H9 (cell line): ENCODE data around the gene TFAP2E. TPM values are rescaled to one million over a fixed set of nuclear protein-coding genes. Genes with fewer than 3 reads are reported as not detected.
A peak's percentile ranks its signal among the peaks of the same experiment; 100 is the strongest.

ENCODE experiments used
- DNase-seq: peaks from one replicate; pipeline ENCODE4 v3.0.0-alpha.2; 2017
- H2AFZ ChIP-seq: one replicate; pipeline ENCODE4 v1.6.1; 2013; ENCODE audit warnings: mild to moderate bottlenecking, low read length, control low read depth, moderate library complexity
- H2AK5ac ChIP-seq: 2 replicates; pipeline ENCODE4 v1.6.1; 2013; ENCODE audit warnings: low read length, control low read depth, mixed read lengths; ENCODE audit not compliant: insufficient read length
- H2BK120ac ChIP-seq: one replicate; pipeline ENCODE4 v1.6.1; 2013; ENCODE audit warnings: low read depth, mild to moderate bottlenecking, low read length, control low read depth, inconsistent platforms; ENCODE audit not compliant: poor library complexity, severe bottlenecking
- H2BK12ac ChIP-seq: 2 replicates; pipeline ENCODE4 v1.6.1; 2013; ENCODE audit warnings: low read length, control low read depth, mixed read lengths, low read depth; ENCODE audit not compliant: insufficient read length
- H2BK15ac ChIP-seq: 2 replicates; pipeline ENCODE4 v1.6.1; 2013; ENCODE audit warnings: low read depth, low read length, control low read depth
- H2BK20ac ChIP-seq: one replicate; pipeline ENCODE4 v1.6.1; 2013; ENCODE audit warnings: low read depth, mild to moderate bottlenecking, low read length, control low read depth, inconsistent platforms; ENCODE audit not compliant: poor library complexity, severe bottlenecking
- H2BK5ac ChIP-seq: 2 replicates; pipeline ENCODE4 v1.6.1; 2013; ENCODE audit warnings: low read length, control low read depth, mixed read lengths; ENCODE audit not compliant: insufficient read length
- H3K14ac ChIP-seq: 2 replicates; pipeline ENCODE4 v1.6.1; 2013; ENCODE audit warnings: low read length, control low read depth; ENCODE audit not compliant: insufficient read depth
- H3K18ac ChIP-seq: 2 replicates; pipeline ENCODE4 v1.6.1; 2013; ENCODE audit warnings: low read depth, mild to moderate bottlenecking, mixed read lengths, low read length, control low read depth; ENCODE audit not compliant: insufficient read length
- H3K23ac ChIP-seq: 2 replicates; pipeline ENCODE4 v1.6.1; 2013; ENCODE audit warnings: low read length, control low read depth, mixed read lengths, low read depth; ENCODE audit not compliant: insufficient read length
- H3K23me2 ChIP-seq: 2 replicates; pipeline ENCODE4 v1.6.1; 2013; ENCODE audit warnings: low read depth, mild to moderate bottlenecking, mixed read lengths, low read length, control low read depth; ENCODE audit not compliant: insufficient read length, poor library complexity, severe bottlenecking
- H3K27ac ChIP-seq: 2 replicates; pipeline ENCODE4 v1.5.1; 2013; ENCODE audit warnings: low read length, control low read depth, mixed read lengths, low read depth; ENCODE audit not compliant: insufficient read length
- H3K27me3 ChIP-seq: 2 replicates; pipeline ENCODE4 v1.6.1; 2013; ENCODE audit warnings: low read length, control low read depth, inconsistent platforms; ENCODE audit not compliant: insufficient read depth
- H3K4ac ChIP-seq: 2 replicates; pipeline ENCODE4 v1.6.1; 2013; ENCODE audit warnings: low read depth, mild to moderate bottlenecking, control low read depth, inconsistent platforms, low read length, moderate library complexity
- H3K4me1 ChIP-seq: 2 replicates; pipeline ENCODE4 v1.6.1; 2013; ENCODE audit warnings: low read length, control low read depth, inconsistent platforms; ENCODE audit not compliant: insufficient read depth
- H3K4me2 ChIP-seq: 2 replicates; pipeline ENCODE4 v1.6.1; 2013; ENCODE audit warnings: low read length, control low read depth, mixed read lengths; ENCODE audit not compliant: insufficient read length, insufficient read depth
- H3K56ac ChIP-seq: 2 replicates; pipeline ENCODE4 v1.6.1; 2013; ENCODE audit warnings: low read depth, mild to moderate bottlenecking, mixed read lengths, low read length, control low read depth; ENCODE audit not compliant: insufficient read length
- H3K79me1 ChIP-seq: 2 replicates; pipeline ENCODE4 v1.6.1; 2013; ENCODE audit warnings: low read depth, mild to moderate bottlenecking, moderate library complexity, low read length, control low read depth, inconsistent platforms; ENCODE audit not compliant: insufficient read depth, poor library complexity, severe bottlenecking
- H3K79me2 ChIP-seq: 2 replicates; pipeline ENCODE4 v1.6.1; 2013; ENCODE audit warnings: low read length, control low read depth, inconsistent platforms; ENCODE audit not compliant: insufficient read depth
- H3K9ac ChIP-seq: 2 replicates; pipeline ENCODE4 v1.6.1; 2013; ENCODE audit warnings: low read length, control low read depth, mixed read lengths; ENCODE audit not compliant: insufficient read length; ENCODE audit errors: extremely low read depth
- H3K9me3 ChIP-seq: one replicate; pipeline ENCODE4 v1.6.1; 2013; ENCODE audit warnings: low read depth, low read length, inconsistent platforms; ENCODE audit not compliant: control insufficient read depth
- H3T11ph ChIP-seq: one replicate; pipeline ENCODE4 v1.6.1; 2013; ENCODE audit warnings: mild to moderate bottlenecking, low read length, control low read depth, inconsistent platforms
- H4K20me1 ChIP-seq: one replicate; pipeline ENCODE4 v1.6.1; 2013; ENCODE audit not compliant: control insufficient read depth, insufficient read length, insufficient read depth
- H4K5ac ChIP-seq: 2 replicates; pipeline ENCODE4 v1.6.1; 2013; ENCODE audit warnings: low read depth, mild to moderate bottlenecking, mixed read lengths, low read length, control low read depth; ENCODE audit not compliant: insufficient read length
- H4K8ac ChIP-seq: replicated peaks from 2 replicates; pipeline ENCODE4 v1.6.1; 2013; ENCODE audit warnings: low read length, control low read depth, mixed read lengths, low read depth; ENCODE audit not compliant: insufficient read length
- H4K91ac ChIP-seq: 2 replicates; pipeline ENCODE4 v1.6.1; 2013; ENCODE audit warnings: low read depth, mild to moderate bottlenecking, moderate library complexity, mixed read lengths, low read length, control low read depth; ENCODE audit not compliant: insufficient read length
- H3K27ac Mint-ChIP-seq, 3 experiments: 2 replicates in 2 of 3; 3 replicates in 1 of 3; pipeline ENCODE4 v1.8.0; 2020 to 2021; ENCODE audit warnings: mixed read lengths in 3 of 3, mild to moderate bottlenecking in 1 of 3, moderate library complexity in 1 of 3
- H3K27me3 Mint-ChIP-seq: 2 replicates; pipeline ENCODE4 v1.8.0; 2021; ENCODE audit warnings: low read depth, mild to moderate bottlenecking, moderate library complexity, mixed read lengths
- H3K36me3 Mint-ChIP-seq, 3 experiments: 2 replicates in 2 of 3; 3 replicates in 1 of 3; pipeline ENCODE4 v1.8.0; 2020 to 2021; ENCODE audit warnings: low read depth in 3 of 3, mixed read lengths in 3 of 3; ENCODE audit not compliant: insufficient read depth in 1 of 3
- H3K4me1 Mint-ChIP-seq, 2 experiments: 2 replicates each; pipeline ENCODE4 v1.8.0; 2020; ENCODE audit warnings: mixed read lengths in 2 of 2
- H3K4me3 Mint-ChIP-seq, 2 experiments: 2 replicates in 1 of 2; 3 replicates in 1 of 2; pipeline ENCODE4 v1.8.0; 2020 to 2021; ENCODE audit warnings: mild to moderate bottlenecking in 2 of 2, mixed read lengths in 2 of 2, moderate library complexity in 1 of 2
- H3K9me3 Mint-ChIP-seq, 2 experiments: 2 replicates in 1 of 2; 3 replicates in 1 of 2; pipeline ENCODE4 v1.8.0; 2020; ENCODE audit warnings: mild to moderate bottlenecking in 2 of 2, mixed read lengths in 2 of 2, moderate library complexity in 1 of 2
- CTCF ChIP-seq: fragments of 200-600 bp; sonication (generic); conservative IDR thresholded peaks from 3 replicates; pipeline ENCODE4 v1.8.0; 2021; ENCODE audit warnings: antibody characterized with exemption, mild to moderate bottlenecking
- WGBS: extraction: QIAGEN DNeasy Blood & Tissue Kit; methylation state at CpG from one replicate; pipeline ENCODE4 v1.1.7; 2013; ENCODE audit warnings: missing lambda C conversion rate, low lambda C conversion rate, mixed read lengths; ENCODE audit not compliant: insufficient read length; ENCODE audit errors: extremely low coverage; 5-methylcytosine and 5-hydroxymethylcytosine counted together
- total RNA-seq: library from RNA; stranded (reverse); gene quantifications from 2 replicates; pipeline ENCODE4 v1.2.1, GENCODE V29; 2021

Gene TFAP2E
- total RNA-seq, 1 experiment from 2014 or later, result 0.70 TPM

DNA sequence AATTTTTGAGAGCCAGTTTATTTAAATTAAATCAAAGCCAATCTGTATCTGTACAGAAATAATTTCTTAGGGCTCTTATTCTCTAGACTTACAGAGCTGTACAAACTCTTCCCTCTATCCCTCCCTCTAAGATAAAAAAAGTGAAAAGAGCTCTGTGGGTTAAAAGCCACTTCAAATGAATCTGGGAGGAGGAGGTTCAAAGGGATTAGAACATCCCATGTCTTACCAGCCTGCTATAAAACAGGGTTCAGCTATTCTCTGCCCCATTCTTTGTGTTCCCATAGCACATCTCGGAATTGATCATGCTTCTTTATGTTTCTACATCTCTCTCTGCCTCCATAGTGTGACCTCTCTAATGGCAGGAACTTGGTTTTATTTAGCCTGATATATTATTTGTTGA lies 35.3 kb upstream of the TFAP2E start:
- H3K4ac ChIP-seq, result no peak overlapping the region
- no peak overlapping the region for H3K27ac ChIP-seq
- H2AK5ac ChIP-seq, result no peak overlapping the region
- no peak overlapping the region for H4K5ac ChIP-seq
- H3K23me2 ChIP-seq, result no peaks in the 10 kb centered on the region
- H2BK5ac ChIP-seq, result no peak overlapping the region
- H3K14ac ChIP-seq, result no peak overlapping the region
- no peak overlapping the region for H2BK12ac ChIP-seq
- no peak overlapping the region for H3K4me2 ChIP-seq
- no peak overlapping the region for H2BK20ac ChIP-seq
- no peaks in the 10 kb centered on the region for H4K20me1 ChIP-seq
- H2BK15ac ChIP-seq, result no peak overlapping the region
- no peaks in the 10 kb centered on the region for H3K9me3 ChIP-seq
- H3K4me1 Mint-ChIP-seq, result peaks cover 46 to 57% of the 10 kb centered on the region in 2 experiments
- H4K91ac ChIP-seq, result no peak overlapping the region
- no CpG with 5 or more reads among the region's 1 CpG for WGBS
- H2BK120ac ChIP-seq, result no peak overlapping the region
- no peaks in the 10 kb centered on the region for H3K9me3 Mint-ChIP-seq
- no peaks in the 10 kb centered on the region for H3K27me3 Mint-ChIP-seq
- no peak overlapping the region for H4K8ac ChIP-seq
- peaks cover 9% of the 10 kb centered on the region; the same call in 1 of the 2 replicates for H3K79me2 ChIP-seq
- no peak overlapping the region for H3K18ac ChIP-seq
- H3T11ph ChIP-seq, result no peak overlapping the region
- H3K27me3 ChIP-seq, result no peaks in the 10 kb centered on the region
- TF ChIP-seq CTCF, result no peak
- H3K4me3 Mint-ChIP-seq, result no peak overlapping the region
- H3K79me1 ChIP-seq, result peaks cover 6% of the 10 kb centered on the region
- no peak overlapping the region for H3K56ac ChIP-seq
- no peak overlapping the region for H2AFZ ChIP-seq
- no peak for DNase-seq
- H3K4me1 ChIP-seq, result peaks cover 14% of the 10 kb centered on the region
- H3K23ac ChIP-seq, result no peak overlapping the region
- no peak overlapping the region for H3K9ac ChIP-seq
- H3K27ac Mint-ChIP-seq, result peak overlapping the region in 1 of 3 experiments; percentile 28; a peak in 1 of 7 replicates
- peaks cover 9 to 20% (median 10%) of the 10 kb centered on the region in 3 experiments; a peak in 6 of 7 replicates for H3K36me3 Mint-ChIP-seq
